GM21737 (cell line): Measurements from ENCODE around the gene MCTP1.

ENCODE experiments used
- ATAC-seq: cut with Tn5 transposase; IDR thresholded peaks from one replicate; pipeline ENCODE4 v1.9.1; 2021; ENCODE audit warnings: mild to moderate bottlenecking, moderate library complexity; ENCODE audit not compliant: unreplicated experiment

The MCTP1 gene

DNA sequence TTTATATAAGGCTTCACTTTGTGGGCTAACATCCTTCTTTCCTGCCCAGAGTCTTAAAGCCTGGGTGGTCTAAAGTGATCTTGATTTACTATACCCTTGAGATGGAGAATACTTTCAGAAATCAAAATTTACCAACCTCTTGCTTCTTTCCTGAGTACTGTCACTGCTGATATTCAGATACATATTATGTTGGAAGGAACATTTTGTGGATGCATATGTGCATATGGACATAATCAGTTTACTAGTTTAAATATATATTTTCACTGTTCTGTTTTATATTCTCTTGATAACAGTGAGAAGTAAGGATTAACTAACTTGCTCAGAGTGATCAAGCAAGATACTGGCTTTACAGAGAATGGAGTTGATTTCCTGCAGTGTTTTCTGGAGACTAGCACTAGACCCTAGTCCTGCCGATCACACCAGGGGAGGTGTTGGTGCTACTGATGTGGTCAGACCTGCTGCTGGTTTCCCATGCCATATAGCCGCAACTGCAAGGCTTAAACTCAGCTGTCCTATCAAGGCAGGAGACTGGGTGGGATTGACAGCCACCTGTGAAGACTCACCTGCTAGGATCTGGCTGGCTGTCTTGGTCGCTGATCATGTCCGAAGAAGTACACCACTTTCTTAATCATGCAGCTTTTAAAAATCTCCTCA, 608.8 kb downstream of the MCTP1 start:
- ATAC-seq = no peak

DNA sequence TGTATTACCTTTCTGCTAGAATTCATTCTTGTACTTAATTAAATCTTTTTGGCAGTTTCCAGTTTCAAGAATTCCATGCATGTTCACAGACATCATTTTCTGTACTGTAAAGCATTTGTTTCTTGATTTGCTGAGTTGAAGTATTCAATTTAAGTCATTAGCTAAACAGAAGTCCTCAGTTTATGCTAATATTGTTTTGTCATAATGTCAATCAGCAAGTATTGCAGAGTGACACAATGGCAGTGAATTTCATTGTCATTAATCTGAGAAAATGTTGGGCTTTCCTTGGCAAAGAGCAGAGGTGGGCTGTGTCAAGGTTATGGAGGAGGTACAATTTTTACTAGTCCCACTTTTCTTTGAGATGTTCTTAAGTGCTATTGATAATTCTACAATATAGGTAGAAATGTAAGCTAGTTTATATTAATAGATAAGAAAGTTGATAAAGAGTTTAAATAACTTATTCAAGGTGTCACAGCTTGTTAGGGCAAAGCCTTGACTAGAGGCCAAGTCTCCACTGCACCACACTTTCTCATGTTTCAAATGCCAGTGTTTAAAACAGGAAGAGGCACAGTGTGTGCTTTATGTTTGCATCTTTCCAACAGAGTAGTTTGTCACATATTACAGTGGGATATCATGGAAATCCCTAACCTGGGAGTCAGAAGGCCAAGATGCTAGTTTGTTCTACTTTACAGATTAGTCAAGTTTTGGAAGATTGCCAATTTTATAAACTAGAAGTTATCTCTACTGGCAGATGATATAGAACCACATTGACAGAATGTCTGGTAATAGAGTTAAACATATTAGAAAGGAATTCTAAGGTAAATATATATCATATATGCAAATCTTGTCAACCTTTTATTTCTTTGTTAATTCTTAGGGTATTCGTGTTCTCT, 610.2 kb downstream of the MCTP1 start:
- no peak for ATAC-seq

DNA sequence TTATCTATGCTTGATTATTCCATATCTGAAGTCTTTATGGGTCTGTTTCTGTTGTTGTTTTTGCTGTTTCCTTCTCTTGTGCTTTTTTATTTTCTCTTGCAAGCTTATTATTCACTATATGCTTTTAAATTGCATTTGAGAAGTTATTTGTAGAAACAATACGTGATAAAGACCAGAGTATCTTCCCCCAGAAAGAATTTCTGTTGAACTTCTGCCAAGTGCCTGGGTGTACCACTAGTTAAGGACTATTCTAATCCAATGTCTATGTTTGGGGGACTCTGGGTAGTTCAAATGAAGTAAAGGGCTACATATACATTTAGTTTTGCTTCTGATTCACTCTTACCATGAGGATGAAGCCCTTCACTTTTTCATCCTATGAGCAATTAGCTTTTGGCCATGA, 612.1 kb downstream of the MCTP1 start:
- no peak for ATAC-seq

DNA sequence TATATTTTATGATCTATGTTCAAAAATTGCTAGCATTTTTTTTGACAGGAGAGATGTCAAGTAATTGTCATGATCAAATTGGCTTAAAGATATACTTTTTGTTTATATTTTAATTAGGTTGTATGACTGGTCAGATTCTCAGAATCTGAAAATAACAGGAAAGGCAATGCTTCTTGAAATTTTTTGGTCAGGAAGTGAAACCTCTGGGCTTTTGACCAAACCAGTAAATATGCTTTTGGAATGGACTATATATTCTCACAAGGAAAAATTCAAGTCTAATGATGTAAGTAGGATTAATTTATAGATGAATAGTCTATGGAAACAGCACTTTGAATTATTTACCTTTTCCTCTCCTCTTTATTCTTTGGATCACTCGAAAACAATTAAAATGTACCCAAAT, 614.2 kb downstream of the MCTP1 start:
- ATAC-seq = no peak

DNA sequence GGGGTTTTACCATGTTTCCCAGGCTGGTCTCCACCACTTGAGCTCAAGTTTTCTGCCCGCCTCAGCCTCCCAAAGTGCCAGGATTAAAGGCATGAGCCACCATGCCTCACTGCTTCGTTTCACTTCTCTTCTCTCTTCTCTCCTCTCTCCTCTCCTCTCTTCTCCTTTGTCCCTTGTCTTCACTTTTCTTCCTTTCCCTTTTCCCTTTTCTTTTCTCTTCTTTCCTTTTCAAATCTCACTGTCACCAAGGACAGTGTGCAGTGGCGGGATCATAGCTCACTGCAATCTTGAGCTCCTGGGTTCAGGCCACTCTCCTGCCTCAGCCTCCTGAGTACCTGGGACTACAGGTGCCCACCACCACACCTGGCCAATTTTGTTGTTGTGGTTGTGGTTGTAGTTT, 617.0 kb downstream of the MCTP1 start:
- no peak for ATAC-seq

DNA sequence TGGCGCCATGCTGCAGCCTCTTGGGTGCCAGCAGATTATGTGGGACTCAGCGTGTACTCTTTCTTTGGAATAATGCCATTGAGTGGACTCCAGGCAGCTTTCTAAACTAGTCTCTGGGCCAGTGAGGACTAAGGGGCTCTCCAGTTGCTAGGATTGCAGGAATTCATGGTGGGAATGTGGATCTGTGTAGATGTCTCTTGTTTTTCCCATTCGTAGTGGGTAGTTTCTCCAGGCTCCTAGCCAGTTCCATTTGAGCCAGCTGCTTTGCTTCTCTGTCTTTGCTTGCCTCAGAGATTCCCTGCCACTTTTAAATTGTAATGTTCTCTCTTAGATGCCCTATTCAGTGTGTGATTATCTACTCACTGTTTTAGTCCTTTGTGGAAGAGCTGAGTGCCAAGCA, 623.8 kb downstream of the MCTP1 start:
- no peak for ATAC-seq

DNA sequence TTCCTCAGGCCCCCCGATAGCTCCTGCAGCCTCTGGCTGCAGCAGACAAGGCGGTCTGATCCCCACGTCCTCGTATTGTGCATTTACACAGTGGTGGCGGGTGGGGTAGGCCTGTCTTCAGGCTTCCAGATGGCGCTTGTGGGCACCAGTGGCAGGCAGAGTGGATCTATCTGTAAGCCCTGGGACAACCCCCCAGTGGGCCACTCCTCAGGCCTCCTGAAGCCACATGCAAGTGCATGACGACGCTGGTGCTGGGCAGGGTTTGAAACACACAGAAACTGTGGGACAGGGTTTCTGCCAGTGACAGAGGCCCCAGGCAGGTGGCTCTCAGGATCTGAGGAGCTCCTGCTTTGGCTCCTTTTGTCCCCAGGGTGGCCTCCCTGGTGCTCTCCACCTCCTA, 624.4 kb downstream of the MCTP1 start:
- no peak for ATAC-seq

DNA sequence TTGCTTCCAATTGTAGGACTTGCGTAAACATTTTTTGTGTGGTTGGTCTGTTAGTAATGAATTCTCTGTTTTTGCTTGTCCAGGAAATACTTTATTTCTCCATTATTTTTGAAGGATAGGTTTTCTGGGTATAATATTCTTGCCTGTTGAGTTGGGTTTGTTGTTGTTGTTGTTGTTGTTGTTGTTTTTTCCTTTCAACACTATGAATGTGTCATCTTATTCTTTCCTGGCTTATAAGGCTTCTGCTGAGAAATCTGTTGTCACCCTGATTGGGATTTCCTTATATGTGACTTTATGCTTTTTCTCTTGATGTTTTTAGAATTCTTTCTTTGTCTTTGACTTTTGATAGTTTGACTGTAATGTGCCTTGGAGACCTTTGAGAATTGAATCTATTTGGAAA, 626.6 kb downstream of the MCTP1 start:
- ATAC-seq = no peak
